UCSD-AML1 (cell line): ENCODE results near the gene ARHGAP5.

ENCODE experiments used
- DNase-seq: peaks from one replicate; lab custom pipeline; 2025; ENCODE audit not compliant: unreplicated experiment; lab: John Stamatoyannopoulos, UW

The ARHGAP5 gene

GRCh38 chr14:32077081-32078022 is at the start of gene ARHGAP5:
TSS of gene ARHGAP5 (plus strand) at chr14:32077304. CDS start at chr14:32090670, 13,366 bp downstream.
- DNase-seq, result peak; percentile 42

- DNase-seq, result no peak
Measured at GRCh38 chr14:32028599-32028998, 48.5 kb upstream of the ARHGAP5 start.

GRCh38 chr14:32033543-32033942 is 43.6 kb upstream of the ARHGAP5 start:
- no peak for DNase-seq

GRCh38 chr14:32038876-32039275 is 38.2 kb upstream of the ARHGAP5 start:
- no peak for DNase-seq

GRCh38 chr14:32039401-32040030 is 37.6 kb upstream of the ARHGAP5 start:
- DNase-seq, result no peak

DNA sequence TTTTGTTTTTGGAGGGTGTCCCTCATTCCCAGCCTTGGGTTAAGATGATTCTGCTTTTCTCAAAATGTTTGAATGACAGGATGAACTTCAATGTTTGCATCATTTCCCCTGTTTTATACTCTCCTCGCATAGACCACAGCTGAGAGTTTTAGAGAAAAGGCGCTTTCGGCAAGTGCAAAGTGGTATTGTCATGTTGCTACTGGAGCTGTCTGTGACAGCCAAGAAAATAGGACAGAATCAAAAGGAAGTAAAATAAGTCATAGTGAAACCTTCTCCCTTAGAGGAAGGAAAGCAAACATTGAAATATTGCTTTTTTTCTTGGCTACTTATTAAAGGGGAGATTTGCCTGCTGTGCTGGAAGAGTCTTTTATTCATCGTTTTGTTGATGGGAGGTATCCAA is 33.5 kb upstream of the ARHGAP5 start:
- DNase-seq, result no peak

GRCh38 chr14:32044454-32044853 is 32.6 kb upstream of the ARHGAP5 start:
- no peak for DNase-seq

DNA sequence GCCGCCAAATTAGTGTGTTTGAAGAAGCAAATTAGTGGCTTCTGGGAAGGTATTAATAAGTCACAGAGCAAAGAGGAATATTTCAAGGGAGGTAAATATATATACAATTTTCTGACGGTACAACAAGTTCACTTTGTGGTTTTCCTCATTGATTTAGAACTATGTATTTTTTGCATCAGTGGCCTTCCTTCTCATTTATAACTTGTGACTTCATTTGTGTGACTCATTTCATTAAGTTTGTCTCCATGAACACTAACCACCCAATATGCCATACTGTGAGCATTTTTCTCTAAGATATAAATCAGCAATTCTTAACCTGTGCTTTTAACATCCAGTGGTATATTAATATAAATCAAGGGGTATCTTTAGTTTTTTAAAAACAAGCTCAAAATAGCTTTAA is 29.3 kb upstream of the ARHGAP5 start:
- DNase-seq, result no peak

GRCh38 chr14:32049361-32050088 is 27.6 kb upstream of the ARHGAP5 start:
- DNase-seq, result no peak

DNA sequence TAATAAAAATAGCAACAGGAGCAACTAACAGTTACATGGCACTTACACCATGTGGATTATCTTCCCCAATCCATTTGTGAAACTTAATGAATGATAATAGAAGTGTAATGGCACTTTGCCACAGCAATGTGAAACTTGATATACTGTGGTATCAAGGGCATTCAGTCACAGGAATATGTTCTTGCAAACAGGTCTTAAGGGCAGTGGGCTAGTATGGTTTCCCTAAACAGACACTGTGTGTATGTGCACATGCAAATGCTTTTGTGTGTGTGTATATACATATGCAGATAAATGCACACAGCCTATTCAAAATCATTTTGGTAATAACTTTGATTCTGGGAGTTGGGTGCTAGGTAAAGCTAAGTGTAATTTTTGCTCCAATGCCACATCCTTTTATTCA is 26.2 kb upstream of the ARHGAP5 start:
- no peak for DNase-seq

GRCh38 chr14:32054536-32054935 is 22.6 kb upstream of the ARHGAP5 start:
- DNase-seq, result no peak

GRCh38 chr14:32055175-32055574 is 21.9 kb upstream of the ARHGAP5 start:
- no peak for DNase-seq

DNA sequence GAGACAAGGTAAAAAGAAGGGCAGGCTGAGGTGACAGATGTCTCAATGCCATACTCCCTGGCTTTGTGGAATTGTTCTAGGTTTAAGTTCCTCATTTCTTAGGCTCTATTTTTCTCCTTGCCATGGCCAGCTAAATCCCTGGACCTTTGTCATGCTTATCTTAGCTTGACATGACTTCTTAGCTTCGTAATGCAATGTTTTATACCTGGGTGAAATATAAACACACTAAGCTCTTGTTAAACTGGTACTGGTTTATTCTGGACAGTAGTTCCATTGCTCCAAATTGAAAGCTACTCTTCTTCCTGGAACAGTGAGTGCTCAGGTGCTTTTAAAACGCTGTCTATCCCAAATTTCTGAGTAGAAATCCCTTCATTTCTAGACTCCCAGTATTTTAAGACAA is 17.4 kb upstream of the ARHGAP5 start:
- DNase-seq, result no peak

DNA sequence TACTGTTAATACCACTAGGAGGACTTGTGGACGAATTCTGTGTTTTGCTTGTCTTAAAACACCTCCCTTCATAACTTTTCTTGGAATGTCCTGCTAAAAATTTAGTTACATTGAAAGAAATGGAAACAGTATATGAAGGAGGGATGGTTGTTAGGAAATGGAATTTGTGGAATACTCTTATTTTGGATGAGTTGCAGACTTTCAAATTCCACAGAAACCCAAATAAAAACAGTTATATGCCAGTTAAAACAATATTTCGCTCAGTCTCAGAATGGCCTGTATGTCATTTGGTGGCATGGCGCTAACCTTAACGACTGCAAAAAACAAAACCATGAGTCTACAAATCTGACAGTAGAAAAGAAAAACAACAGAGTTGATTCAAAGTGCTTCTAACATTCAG is 12.2 kb upstream of the ARHGAP5 start:
- no peak for DNase-seq

- DNase-seq, result no peak
Measured at GRCh38 chr14:32068708-32069107, 8.4 kb upstream of the ARHGAP5 start.

DNA sequence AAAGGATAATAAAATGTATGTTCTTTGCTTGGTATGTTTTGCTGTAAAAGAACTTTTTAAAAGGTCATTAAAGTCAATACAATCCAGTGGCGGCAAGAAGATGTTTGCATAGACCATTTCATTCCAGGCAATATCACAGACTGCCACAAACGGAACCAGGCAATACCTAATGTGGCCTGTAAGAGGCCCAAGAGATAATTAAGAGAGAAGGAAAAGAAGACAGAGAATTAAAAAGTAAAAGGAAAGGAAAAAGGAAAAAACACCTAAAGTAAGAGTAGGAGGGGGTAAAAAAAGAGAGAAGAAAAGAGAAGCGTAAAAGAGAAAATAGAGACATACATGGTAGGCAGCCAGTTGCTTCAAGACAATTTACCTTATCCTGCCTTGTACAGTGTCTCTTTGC is 6.8 kb upstream of the ARHGAP5 start:
- no peak for DNase-seq

- no peak for DNase-seq
Measured at GRCh38 chr14:32072676-32073075, 4.4 kb upstream of the ARHGAP5 start.

DNA sequence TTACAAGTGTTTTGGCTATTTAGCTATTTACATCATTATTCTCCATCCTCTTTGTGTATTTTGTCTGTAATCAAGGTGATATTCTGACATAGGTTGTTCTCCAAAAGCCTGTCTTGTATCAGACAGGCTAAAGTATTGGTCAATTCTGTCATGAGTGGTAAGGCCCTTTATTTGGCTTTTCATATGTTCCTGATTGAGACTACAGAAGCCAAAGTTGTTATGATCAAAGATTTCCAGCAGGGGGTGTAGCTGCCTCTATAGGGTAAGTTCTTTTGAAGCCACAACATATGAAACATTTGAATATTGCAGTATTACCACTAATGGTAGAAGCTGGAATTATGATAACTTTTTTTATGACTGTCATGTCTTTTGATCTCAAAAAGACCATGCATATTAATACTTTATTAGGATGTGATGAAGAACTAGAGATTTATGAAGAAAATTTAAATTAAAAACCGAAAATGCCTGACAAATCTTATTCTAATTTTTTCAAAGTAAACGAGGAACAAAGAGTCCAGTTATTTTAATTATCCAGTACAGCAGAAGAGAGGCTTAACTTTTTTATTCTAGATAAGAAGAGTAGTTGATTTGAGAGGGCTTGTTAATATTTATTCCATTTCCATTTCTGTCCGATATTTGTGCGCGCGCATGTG is 3.4 kb upstream of the ARHGAP5 start:
- DNase-seq, result no peak

GRCh38 chr14:32074887-32075572 is 2.1 kb upstream of the ARHGAP5 start:
- DNase-seq, result no peak

DNA sequence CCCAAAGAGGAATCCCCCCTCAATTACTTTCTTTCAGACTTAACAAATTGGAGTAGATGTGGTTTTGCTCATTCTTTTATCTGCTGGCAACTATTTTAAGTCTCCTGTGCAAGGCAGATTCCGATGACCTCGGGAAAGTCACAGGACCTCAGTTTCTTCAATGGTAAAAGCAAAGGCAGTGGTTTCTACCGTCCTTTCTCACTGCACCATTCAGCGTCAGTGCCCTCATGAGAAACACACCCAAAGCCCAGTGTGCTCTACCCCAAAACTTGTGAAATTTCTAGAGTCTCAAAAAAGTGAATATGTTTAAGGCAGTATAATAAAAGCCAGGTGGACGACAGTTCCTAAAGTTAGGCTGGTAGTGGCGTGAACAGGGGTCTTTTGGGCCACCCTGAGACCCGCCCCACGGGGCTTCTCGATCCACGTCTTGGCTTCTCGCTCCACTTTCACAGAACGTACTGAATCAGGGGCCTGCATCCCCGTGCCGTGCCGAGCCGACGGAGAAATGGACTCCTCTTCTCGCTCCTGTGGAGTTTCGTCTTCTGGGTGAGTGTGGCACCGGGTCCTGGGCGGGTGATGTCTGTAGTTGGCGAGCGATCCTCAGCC is 1.3 kb upstream of the ARHGAP5 start:
- no peak for DNase-seq
